ENCODE results near the gene MORC3.

MORC3 gene

GRCh38 chr21:36288651-36289243 lies 31.2 kb upstream of the MORC3 start:
- DNase-seq (ENCODE audit: low spot score) = no peak
- TF ChIP-seq CTCF (IDR thresholded peaks at IDR 0.05; ENCODE audit: poor library complexity, severe bottlenecking) = no peak
- no peaks in the 10 kb centered on the region for H3K36me3 ChIP-seq (ENCODE audit: low read depth)
- H3K9me3 ChIP-seq (ENCODE audit: severe bottlenecking) = no peaks in the 10 kb centered on the region
- no peak overlapping the region for H3K4me3 ChIP-seq (ENCODE audit: severe bottlenecking)
- H3K27me3 ChIP-seq (ENCODE audit: insufficient read depth, poor library complexity, severe bottlenecking) = no peaks in the 10 kb centered on the region
- ATAC-seq (ENCODE audit: low read depth) = no peak
- no peak overlapping the region for H3K27ac ChIP-seq (ENCODE audit: poor library complexity, severe bottlenecking)
- no peaks in the 10 kb centered on the region for H3K4me1 ChIP-seq (ENCODE audit: insufficient read depth, poor library complexity, severe bottlenecking)

DNA sequence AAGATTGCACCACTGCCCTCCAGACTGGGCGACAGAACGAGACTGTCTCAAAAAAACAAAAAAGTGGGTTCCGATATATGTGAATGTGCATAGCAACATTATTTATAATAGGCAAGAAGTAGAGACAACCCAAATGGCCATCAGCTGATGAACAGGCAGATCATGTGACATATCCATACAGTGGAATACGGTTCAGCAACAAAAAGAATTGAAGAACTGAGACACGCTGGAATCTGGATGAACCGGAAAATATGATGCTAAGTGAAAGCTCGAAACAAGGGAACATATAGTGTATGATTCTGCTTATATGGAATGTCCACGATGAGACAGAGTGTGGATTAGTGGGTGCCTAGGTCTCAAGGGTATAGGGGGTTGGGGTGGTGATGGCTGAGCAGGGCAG lies 28.5 kb upstream of the MORC3 start:
- Histone ChIP-seq H3K27ac (ENCODE audit: poor library complexity, severe bottlenecking) (no peak overlapping the region), H3K36me3 (ENCODE audit: low read depth) (no peaks in the 10 kb centered on the region), H3K4me3 (ENCODE audit: severe bottlenecking) (no peak overlapping the region), H3K9me3 (ENCODE audit: severe bottlenecking) (no peaks in the 10 kb centered on the region), H3K27me3 (ENCODE audit: insufficient read depth, poor library complexity, severe bottlenecking) (no peaks in the 10 kb centered on the region), H3K4me1 (ENCODE audit: insufficient read depth, poor library complexity, severe bottlenecking) (no peaks in the 10 kb centered on the region)
- DNase-seq (ENCODE audit: low spot score) (no peak), ATAC-seq (ENCODE audit: low read depth) (no peak)
- no peak for TF ChIP-seq CTCF (IDR thresholded peaks at IDR 0.05; ENCODE audit: poor library complexity, severe bottlenecking)

DNA sequence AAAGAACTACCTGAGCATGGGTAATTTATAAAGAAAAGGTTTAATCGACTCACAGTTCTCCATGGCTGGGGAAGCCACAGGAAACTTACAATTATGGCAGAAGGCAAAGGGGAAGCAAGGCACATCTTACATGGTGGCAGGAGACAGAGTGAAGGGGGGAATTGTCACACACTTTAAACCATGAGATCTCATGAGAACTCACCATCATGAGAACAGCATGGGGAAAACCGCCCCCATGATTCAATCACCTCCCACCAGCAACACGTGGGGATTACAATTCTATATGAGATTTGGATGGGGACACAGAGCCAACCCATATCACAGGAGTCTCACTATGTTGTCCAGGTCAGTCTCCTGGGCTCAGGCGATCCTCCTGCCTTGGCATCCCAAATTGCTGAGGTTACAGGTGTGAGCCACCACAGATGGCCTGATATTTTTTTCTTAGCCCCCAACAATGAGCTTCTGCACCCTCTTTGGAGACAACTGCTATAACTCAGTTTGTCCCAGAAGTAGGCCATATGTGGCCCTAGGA lies 22.5 kb upstream of the MORC3 start:
- Histone ChIP-seq H3K27ac (ENCODE audit: poor library complexity, severe bottlenecking) (peak overlapping the region; percentile 28), H3K27me3 (ENCODE audit: insufficient read depth, poor library complexity, severe bottlenecking) (no peaks in the 10 kb centered on the region), H3K4me3 (ENCODE audit: severe bottlenecking) (no peak overlapping the region), H3K36me3 (ENCODE audit: low read depth) (no peaks in the 10 kb centered on the region), H3K9me3 (ENCODE audit: severe bottlenecking) (peaks cover 2% of the 10 kb centered on the region), H3K4me1 (ENCODE audit: insufficient read depth, poor library complexity, severe bottlenecking) (peaks cover 13% of the 10 kb centered on the region)
- no peak for TF ChIP-seq CTCF (IDR thresholded peaks at IDR 0.05; ENCODE audit: poor library complexity, severe bottlenecking)
- ATAC-seq (ENCODE audit: low read depth) (no peak), DNase-seq (ENCODE audit: low spot score) (no peak)

DNA sequence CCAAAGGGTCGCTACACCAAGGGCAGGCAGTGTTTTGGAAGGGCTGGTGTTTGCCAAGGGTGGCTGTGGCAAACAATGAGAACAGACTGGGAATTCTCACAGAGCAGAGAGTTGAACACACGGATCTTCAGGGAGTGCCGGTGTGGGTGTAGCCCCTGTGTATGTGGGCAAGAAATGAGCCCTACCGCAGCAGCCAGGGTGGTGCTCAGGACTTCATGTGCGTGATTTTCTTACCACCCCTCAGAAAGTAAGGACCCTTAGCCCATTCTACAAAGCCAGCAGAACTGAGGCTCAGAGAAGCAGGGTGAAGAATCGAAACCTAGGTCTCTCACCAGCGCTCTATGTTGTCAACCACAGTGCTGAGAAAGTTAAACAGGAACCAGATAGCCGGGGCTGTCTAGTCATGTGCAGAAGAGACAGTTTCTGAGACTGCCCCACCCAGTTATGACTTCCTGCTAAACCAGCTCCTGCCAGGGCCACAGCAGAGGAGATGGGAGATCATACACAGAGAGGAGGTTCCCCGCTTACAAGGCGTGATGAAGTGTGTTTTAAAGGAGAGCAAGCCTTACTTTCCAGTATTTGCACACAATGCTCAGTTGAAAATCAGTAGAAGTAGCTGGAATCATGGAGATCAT lies 21.9 kb upstream of the MORC3 start:
- no peak for TF ChIP-seq CTCF (IDR thresholded peaks at IDR 0.05; ENCODE audit: poor library complexity, severe bottlenecking)
- Histone ChIP-seq H3K36me3 (ENCODE audit: low read depth) (no peaks in the 10 kb centered on the region), H3K27me3 (ENCODE audit: insufficient read depth, poor library complexity, severe bottlenecking) (no peaks in the 10 kb centered on the region), H3K9me3 (ENCODE audit: severe bottlenecking) (peaks cover 2% of the 10 kb centered on the region), H3K4me3 (ENCODE audit: severe bottlenecking) (no peak overlapping the region), H3K27ac (ENCODE audit: poor library complexity, severe bottlenecking) (peak overlapping the region; percentile 28), H3K4me1 (ENCODE audit: insufficient read depth, poor library complexity, severe bottlenecking) (peaks cover 13% of the 10 kb centered on the region)
- ATAC-seq (ENCODE audit: low read depth) (peak; percentile 93), DNase-seq (ENCODE audit: low spot score) (no peak)
